SK-N-MC (cell line): Measurements from ENCODE around the gene SBF2.

Source experiments
- EZH2 ChIP-seq: fragments of 200-600 bp; sonication (generic); IDR thresholded peaks from one replicate; pipeline ENCODE4 v1.6.1; 2017; ENCODE audit warnings: antibody characterized with exemption
- POLR2AphosphoS5 ChIP-seq: IDR thresholded peaks from 2 replicates; pipeline ENCODE4 v1.6.1; 2012; ENCODE audit warnings: mild to moderate bottlenecking, low read depth, low read length, borderline replicate concordance

- TF ChIP-seq EZH2 (no peak), POLR2AphosphoS5 (no peak)
Measured at GRCh38 chr11:10243896-10244575, 50.0 kb downstream of the SBF2 start.
